HTR-8/SVneo (cell line): ENCODE measurements around the gene UFC1.

Experiments used
- DNase-seq: peaks from one replicate; pipeline ENCODE4 v3.0.0; 2011; ENCODE audit warnings: low spot score, mixed read lengths; ENCODE audit not compliant: insufficient read length
- FAIRE-seq: peaks from 2 replicates; lab custom pipeline; 2011; peaks lifted over from hg19 to GRCh38; lab: Jason Lieb, UNC

UFC1 gene

DNA sequence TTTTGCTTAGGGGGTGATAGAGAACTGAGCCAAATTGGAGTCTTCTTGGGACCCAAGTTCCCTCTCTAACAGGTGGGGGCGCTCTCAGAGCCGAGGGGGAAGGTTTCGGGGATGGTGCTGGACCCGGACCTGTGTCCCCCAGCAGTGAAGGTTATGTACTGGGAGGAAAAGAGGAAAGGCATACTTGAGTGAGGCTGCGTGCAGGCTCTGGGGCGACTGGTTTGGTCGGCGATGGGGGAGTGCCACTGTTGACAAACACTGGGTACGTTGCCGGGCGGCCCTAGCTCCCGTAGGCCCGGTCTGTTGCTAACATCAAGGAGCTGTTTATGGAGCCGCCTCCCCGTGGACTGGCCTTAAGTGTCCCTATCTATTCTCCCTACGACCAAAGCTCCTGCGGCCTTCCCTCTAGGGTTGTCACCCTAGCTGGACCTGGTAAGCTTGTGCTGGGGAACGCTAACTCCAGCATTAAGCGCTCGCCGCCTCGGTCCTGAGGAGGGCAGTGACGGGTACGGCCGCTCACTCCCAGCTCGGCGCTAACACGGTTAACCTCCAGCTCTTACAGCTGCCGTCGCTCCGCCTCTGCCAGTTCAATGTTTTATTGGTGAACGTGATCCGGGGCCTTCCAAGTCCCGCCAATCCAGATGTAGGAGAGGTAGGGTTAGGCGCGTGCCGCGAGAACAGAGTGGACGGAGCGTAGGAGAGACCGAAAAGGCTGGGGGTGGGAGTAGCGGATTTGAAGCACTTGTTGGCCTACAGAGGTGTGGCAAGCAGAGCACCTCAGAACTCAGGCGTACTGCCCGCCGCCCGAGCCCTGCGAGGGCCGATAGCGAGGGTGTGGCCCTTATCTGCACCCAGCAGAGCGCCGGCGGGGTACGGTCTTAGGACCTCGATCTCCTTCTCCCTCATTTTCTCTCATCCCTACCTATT is 12.2 kb downstream of the UFC1 start, which contains the start of gene PPOX:
Gene PPOX (plus strand): TSS at position 685 of the 927 bp plus-strand sequence. CDS start 422 bp downstream, outside the sequence.
- FAIRE-seq = no peak

DNA sequence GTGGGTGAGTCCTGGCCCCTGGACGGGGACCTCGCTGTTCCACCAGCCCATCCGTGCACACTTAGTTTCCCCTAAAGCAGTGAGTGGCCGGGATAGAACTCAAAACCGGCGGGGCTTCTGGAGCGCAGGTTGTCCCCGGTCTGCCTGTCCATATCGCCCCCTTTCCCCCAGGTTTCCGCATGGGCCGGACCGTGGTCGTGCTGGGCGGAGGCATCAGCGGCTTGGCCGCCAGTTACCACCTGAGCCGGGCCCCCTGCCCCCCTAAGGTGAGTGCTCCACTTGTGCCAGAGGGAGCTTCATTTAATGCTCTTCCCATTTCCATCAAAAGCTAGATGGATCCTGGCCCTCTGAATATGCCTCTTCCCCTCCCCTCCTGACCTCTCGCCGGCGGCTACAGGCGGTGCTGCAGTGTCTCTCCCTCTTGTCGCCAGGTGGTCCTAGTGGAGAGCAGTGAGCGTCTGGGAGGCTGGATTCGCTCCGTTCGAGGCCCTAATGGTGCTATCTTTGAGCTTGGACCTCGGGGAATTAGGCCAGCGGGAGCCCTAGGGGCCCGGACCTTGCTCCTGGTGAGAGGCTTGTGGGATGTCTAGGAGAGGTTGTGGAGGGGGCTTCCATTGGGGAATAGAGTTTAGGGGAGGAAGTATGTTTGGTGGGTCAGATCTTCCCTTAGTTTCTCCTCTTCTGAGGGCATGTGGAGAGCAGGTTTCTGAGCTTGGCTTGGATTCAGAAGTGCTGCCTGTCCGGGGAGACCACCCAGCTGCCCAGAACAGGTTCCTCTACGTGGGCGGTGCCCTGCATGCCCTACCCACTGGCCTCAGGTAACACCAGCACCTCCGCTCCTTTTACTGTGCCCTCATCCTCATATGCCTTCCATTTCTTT is 13.1 kb downstream of the UFC1 start:
- FAIRE-seq (no peak), DNase-seq (no peak)

More for the DNA sequence above, 12.2 kb downstream of the UFC1 start, which contains the start of gene PPOX:
- peak; percentile 87 for DNase-seq

DNA sequence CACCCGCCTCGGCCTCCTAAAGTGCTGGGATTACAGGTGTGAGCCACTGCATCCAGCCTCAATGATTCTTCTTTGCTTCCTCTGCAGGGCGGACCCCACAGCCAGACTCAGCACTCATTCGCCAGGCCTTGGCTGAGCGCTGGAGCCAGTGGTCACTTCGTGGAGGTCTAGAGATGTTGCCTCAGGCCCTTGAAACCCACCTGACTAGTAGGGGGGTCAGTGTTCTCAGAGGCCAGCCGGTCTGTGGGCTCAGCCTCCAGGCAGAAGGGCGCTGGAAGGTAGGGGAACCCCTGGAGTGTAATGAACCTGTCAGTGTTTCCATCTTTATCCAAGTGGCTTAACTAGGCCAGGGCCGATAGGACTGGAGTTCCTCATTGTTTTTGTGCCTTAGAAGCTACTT is 15.1 kb downstream of the UFC1 start:
- DNase-seq = no peak
- FAIRE-seq = no peak

DNA sequence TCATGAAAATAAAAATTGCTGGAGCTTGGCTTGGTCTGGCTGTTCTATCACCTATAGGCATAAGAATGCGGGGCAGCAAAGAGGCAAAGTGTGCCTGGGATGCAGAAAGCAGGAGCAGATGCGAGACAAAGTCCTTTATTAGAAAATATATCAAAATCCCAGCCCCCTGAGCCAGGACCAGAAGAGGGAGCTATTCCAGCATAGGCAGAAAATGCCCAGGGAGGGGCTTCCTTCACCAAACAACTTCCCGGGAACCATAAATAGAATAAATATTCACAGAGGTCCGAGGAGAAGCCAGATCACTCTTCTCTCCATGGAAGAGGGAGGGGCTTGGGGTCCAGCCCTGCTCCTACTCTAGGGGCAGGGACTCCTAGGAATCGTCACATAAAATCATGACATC is 17.4 kb downstream of the UFC1 start:
- DNase-seq = no peak
- FAIRE-seq = no peak

DNA sequence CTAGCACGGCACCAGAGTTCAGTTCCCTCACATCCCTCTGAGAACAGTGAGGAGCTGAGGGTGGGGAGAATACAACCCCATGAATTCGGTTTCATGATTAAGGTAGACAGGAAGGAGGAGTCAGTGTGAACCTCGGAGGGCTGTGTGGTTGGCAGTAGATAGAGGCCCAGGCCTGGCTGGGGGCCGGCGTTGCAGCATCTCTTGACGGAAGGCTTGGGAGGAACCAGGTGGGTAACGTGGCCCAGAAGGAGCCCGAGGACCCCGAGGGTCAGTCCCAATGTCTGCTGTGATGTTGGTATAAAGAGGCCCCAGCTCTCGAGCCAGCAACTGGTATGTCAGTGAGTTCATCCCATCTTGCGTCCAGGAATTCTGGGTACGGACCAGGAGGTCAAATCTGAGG is 17.9 kb downstream of the UFC1 start:
- DNase-seq (no peak), FAIRE-seq (no peak)

DNA sequence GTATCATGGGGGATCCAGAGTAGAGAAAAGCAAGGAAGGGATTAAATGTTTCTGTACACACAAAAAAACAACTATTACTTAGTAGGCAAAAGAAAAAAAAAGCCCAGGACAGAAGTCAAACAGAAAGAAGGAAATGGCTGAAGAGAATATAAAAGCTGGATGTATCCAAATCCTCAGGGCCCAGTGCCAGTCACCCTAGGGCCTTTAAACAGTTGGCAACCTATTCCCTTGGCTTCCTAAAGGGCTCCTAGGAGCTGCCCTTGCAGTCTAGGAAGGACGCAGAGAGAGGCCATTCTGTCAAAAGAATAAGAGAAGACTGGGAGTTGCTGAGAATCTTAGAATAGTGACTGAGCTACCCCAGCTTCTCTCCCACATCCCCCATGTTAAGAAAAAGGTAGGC is 18.6 kb downstream of the UFC1 start:
- FAIRE-seq = no peak
- no peak for DNase-seq

DNA sequence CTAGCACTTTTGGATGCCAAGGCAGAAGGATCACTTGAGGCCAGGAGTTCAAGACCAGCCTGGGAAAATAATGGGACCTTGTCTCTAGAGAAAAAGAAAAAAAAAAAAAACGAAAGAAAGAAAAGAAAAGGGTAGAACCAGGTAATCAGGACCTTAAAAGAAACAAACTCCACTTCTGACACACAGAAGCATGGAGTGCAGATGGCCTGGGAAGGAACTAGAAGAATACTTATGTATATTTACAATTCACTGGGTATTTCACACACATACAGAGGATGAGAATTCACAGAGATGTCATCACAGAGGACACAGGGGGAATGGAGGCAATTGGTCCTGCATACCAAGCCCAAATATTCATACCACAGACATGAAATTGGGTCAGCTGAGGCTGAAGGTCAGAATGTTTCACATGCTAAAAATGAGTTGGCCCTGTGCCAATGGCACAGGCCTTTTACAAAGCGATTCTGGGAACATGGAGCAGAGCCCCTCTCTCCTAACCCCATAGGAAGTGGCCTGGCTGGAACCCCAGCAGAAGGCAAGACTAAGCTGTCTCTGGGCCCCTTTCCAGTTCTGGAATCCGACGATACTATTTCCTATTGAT is 19.1 kb downstream of the UFC1 start:
- no peak for DNase-seq

DNA sequence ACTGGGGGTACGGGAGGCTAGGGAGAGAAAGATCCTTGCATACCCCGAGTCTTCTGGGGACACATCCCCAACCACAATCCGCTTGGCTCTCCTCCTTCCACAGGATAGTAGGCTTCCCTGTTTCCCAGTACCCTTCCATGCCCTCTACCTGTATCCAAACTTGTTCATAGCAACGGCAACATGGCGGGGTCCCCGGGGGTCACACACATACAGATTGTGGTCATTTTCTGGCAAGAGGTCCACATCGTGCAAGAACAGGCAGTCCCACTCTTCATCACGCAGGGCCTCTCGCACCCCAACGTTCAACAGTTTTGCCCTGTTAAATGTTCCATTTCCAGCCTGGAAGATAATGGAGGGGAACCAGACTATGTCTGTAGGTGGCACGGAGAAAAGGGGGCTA is 19.9 kb downstream of the UFC1 start:
- no peak for DNase-seq
- FAIRE-seq = no peak

More for the DNA sequence above, 19.1 kb downstream of the UFC1 start:
- no peak for FAIRE-seq

DNA sequence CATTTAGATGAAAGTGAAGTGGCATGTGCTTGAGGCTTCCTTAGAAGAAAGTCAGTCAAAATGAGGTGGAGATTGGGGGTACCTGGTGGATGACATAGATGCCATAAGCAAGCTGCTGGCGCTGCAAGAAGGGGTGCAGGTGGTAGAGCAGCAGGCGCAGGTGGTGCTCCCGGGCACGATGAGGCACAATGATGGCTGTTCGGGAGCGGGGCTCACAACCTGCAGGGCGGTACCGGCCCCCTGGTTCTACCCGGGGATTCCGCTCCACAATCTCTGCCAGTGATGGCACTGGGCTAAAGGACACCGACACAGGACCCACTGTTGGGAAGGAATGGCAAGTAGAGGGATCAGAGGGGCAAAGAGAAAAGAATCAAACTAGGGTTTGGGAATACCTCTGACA is 21.1 kb downstream of the UFC1 start:
- no peak for FAIRE-seq

DNA sequence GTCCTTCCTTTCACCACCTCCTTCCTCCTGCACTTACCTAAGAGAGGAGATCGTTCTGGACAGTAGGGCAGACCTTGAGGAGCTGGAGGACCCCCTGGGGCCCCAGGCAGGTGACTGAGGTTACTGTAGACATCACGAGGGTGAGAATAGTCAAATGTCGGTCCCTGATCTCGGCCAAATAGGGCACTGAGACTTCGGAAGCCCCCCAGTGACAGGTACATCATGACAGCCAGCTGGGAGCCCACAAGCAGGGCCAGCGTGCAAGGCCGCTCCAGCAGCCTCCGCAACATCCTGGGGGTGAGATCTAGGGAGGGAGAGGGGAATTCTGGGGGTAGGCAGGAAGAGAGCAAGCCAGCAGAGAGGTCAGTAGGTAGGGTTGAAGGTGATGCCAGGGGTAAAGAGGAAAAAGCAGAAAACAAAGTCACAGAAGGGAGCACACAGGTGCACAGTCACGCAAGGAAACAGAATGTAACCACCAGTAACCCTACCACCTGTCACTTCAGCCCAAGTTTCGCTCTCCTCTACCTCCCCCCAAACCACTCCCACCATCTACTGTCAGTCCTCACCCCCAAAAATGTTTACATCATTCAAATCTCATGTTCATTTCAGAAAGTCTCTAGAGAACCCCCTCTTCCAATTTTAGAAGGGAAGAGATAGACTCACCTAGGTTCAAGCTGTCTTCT is 22.1 kb downstream of the UFC1 start:
- no peak for FAIRE-seq
- no peak for DNase-seq

More for the DNA sequence above, 21.1 kb downstream of the UFC1 start:
- DNase-seq = no peak

DNA sequence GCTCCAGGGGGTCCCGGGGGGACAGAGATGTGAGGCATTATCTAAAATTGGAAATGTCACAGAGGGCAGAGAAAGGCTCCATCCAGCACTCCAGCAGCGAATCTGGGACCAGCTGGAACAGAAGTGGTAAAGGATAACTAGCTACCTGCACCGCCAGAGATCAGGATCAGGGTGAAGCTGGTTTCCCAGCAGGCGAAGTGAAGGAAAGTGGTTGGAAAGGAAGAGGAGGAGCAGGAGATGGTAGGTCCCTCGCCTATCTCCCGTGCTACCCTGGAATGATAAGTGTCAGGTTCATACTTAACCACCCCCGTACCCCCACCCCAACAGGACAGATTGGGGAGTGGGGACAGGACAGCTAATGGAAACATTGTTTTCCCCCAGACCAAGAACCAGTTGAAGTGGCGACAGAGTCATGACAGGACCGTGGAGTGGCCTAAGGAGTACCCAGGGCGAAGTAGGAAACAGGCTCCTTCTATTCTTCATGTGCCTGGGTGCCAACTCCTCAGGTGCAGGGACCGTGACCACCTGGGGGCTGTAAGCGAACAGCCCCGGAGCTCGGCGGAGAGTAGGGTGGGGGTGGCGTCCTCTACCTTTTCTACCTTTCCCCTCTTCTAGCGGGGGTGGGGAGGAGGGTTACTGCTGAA is 22.8 kb downstream of the UFC1 start:
- DNase-seq (no peak), FAIRE-seq (no peak)

DNA sequence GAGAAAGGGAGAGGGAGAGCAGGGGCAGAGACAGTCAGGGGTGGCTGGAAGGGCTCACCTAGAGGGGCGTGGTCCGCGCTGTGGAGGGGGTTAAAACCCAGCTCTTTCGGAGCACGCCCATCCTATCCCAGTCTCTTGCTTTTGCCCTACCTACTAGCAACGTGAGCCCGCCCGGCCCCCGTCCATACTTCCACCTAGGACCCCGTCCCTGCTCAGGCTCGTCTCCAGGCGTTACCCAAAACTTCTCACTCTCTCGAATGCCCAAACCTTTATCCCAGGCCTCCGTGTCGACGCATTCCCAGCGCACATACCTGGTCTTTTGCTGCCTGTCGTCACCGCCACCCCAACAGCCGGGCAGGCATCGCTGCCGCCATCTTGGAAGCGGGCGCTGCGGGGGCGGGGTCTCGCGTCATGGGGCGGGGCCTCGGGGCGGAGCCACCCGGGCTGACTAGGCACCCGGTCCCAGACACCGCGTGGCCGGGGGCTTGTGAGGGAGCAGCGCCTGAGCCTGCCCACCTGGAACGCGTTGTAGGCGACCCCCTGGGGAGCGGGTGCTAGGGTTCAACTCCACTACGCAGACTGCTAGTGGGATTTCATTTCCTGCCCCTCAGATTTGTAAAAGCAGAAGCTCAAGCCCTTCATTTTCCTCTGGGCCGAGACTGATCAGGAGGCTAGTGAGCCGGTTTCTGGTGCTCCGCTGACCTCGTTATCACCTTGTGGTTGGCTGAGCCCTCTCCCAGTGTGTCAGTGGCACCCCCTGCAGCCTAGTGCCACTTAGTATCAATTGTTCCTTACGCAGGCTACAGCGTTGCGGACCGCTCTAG is 23.5 kb downstream of the UFC1 start, which contains the start of gene B4GALT3:
Gene B4GALT3 (minus strand): TSS at position 396 of the 824 bp plus-strand sequence. CDS start 1,447 bp downstream, outside the sequence.
- DNase-seq = peak; percentile 90
- no peak for FAIRE-seq

DNA sequence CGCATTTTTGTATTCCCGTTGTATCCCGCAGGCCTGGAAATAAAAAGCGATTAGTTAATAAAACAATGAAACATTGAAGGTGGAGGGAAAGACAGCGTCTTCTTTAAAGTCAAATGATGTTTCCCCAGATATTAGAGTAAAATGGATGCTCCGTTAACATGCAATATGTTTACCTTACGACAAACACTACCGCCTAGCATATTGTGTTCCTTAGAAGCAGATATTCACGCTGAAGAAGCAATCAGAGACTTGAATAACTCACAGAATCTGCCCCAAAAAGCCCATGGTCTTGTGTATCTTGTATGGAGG is 24.1 kb downstream of the UFC1 start:
- no peak for FAIRE-seq
- DNase-seq = no peak

DNA sequence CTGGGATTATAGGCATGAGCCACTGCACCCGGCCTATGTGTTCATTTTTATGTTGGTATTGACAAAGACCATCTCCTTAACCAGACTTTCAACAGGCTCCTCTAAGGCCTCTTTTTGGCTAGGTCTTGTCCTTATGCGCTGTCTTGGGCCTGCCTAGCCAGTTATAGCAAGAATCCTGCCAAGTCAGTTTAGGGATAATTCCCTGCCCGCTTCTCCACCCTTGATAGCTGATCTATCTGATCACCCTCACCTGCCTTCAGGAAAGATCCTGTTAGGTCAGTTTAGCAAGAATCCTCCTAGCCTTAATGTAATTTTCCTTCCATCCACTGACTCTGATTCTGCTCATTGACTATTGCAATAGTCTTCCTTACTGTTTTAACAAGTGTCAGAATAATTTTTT is 25.9 kb downstream of the UFC1 start:
- DNase-seq (no peak), FAIRE-seq (no peak)

DNA sequence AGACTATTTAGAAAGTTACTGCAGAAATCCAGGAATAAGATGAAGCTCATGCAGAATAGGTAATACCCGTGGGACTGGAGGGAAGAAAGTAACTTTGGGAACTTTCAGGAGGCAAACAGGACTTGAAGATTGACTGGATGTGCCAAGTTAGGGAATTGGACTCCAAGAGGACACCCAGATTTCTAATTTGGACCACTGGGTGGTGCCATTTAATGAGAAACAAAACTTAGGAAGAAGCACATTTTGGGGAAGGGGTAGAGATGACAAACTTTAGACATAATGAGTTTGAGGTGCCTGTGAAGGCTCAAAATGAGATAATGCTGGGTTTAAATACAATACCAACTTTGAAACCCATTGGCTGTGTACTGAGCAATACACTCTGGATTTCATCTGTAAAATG is 26.9 kb downstream of the UFC1 start:
- DNase-seq (no peak), FAIRE-seq (no peak)

DNA sequence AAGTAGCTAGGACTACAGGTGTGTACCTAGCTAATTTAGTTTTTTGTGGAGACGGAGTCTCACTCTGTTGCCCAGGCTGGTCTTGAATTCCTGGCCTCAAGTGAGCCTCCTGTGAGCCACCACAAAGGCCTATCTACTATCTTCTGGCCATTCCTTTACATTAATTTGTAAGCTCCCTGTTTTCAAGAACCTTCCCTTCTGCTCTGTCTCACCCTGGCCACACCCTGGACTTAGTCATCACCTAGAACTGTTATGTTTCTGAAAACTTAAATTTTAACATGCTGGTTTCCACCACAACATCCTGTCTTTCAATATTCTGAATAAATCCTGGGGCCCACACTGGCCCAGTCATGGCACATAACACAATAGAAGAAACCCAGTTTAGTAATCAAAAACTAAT is 28.4 kb downstream of the UFC1 start:
- no peak for FAIRE-seq
- no peak for DNase-seq

DNA sequence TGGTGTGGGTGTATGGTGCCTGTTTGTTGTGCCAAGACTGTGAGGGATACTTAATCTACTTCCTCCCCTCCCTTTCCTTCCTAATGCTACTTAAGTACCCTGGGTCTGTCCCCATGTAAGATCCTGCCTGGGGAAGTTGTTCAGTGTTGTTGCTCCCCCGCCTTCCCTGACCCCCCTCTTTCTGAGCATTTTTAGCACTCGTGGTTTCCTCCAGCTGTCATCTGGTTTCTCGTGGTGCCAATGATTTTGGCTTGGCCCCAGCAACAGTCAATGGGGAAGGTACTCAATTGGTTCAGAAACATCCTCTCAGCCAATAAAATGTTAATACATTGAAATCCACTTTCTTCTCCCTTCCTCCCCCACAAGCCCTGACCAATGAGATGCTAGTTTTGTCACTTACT is 31.5 kb downstream of the UFC1 start:
- no peak for FAIRE-seq
- DNase-seq = no peak

DNA sequence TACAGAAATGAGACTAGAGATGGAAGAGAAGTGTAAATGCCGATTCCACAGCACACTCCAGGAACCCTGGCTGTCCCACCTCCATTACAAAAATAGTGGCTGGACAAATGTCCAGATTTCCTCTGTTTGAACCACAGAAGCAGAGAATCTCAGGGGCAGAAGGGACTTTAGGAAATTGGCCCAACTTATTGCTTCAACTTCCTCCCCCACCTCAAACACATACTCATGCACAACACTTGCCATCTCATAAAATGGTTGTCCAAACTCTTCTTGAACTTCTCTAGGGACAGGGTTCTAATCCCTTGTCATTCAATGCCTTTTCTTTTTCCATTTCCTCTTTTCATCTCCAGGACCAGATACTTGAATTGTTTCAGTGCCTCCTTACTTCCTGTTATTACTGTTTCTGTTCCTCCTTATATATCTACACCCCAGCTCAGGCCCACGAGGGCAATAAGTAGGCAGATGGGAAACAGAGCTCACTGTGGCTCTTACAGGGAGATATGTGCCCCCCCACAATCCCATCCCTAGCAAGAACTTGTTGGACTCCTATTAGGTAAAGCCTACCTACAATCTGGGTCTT is 32.0 kb downstream of the UFC1 start:
- FAIRE-seq = no peak
- no peak for DNase-seq
